Measurements from ENCODE around the gene SLAMF7.
"Not testable (repeated sequence)": the region's sequence is repeated elsewhere in the genome, so short reads cannot be mapped to it uniquely, and the experiment has no call there.

The SLAMF7 gene

GRCh38 chr1:160739098-160739511 is at the start of gene SLAMF7:
TSS of gene SLAMF7 (plus strand) at chr1:160739247. CDS start at chr1:160739302, 55 bp downstream.
- no peak for DNase-seq

- not testable (repeated sequence) for DNase-seq
Observed at GRCh38 chr1:160692390-160692789, 46.7 kb upstream of the SLAMF7 start.

GRCh38 chr1:160702100-160702499 is 36.9 kb upstream of the SLAMF7 start:
- DNase-seq: no peak

GRCh38 chr1:160704250-160704649 is 34.8 kb upstream of the SLAMF7 start:
- DNase-seq: no peak

- not testable (repeated sequence) for DNase-seq
Observed at GRCh38 chr1:160705212-160705621, 33.8 kb upstream of the SLAMF7 start.

- no peak for DNase-seq
Observed at GRCh38 chr1:160705742-160706141, 33.3 kb upstream of the SLAMF7 start.

GRCh38 chr1:160706526-160707235 is 32.4 kb upstream of the SLAMF7 start:
- DNase-seq: no peak

- DNase-seq: no peak
Observed at GRCh38 chr1:160707236-160708064, 31.6 kb upstream of the SLAMF7 start.

GRCh38 chr1:160708118-160708517 is 30.9 kb upstream of the SLAMF7 start:
- no peak for DNase-seq

- DNase-seq: no peak
Observed at GRCh38 chr1:160708801-160709200, 30.2 kb upstream of the SLAMF7 start.

GRCh38 chr1:160709715-160710114 is 29.3 kb upstream of the SLAMF7 start:
- no peak for DNase-seq

GRCh38 chr1:160710517-160711252 is 28.4 kb upstream of the SLAMF7 start:
- no peak for DNase-seq

GRCh38 chr1:160711276-160711601 is 27.8 kb upstream of the SLAMF7 start:
- no peak for DNase-seq

GRCh38 chr1:160711602-160712311 is 27.3 kb upstream of the SLAMF7 start, which contains the start of gene CD48:
TSS of gene CD48 (minus strand) at chr1:160711822. CDS start at chr1:160711763, 59 bp downstream.
- no peak for DNase-seq

GRCh38 chr1:160712525-160713080 is 26.4 kb upstream of the SLAMF7 start:
- not testable (repeated sequence) for DNase-seq

- no peak for DNase-seq
Observed at GRCh38 chr1:160713161-160713560, 25.9 kb upstream of the SLAMF7 start.

GRCh38 chr1:160714034-160714648 is 24.9 kb upstream of the SLAMF7 start:
- not testable (repeated sequence) for DNase-seq

GRCh38 chr1:160716013-160716412 is 23.0 kb upstream of the SLAMF7 start:
- no peak for DNase-seq

- DNase-seq: no peak
Observed at GRCh38 chr1:160717306-160717705, 21.7 kb upstream of the SLAMF7 start.

GRCh38 chr1:160718210-160718609 is 20.8 kb upstream of the SLAMF7 start:
- no peak for DNase-seq

GRCh38 chr1:160720356-160721085 is 18.5 kb upstream of the SLAMF7 start:
- no peak for DNase-seq
